Esophagus muscularis mucosa (tissue), 4 donors: Measurements from ENCODE around the gene CCDC187.

ENCODE experiments used
- CTCF ChIP-seq, 3 experiments: fragments of 200-600 bp in 2 of 3; fragments of 450-650 bp in 1 of 3; sonication (generic) in 2 of 3; IDR thresholded peaks; one replicate each; pipeline ENCODE4 v1.5.1; 2017 to 2019; ENCODE audit warnings: antibody characterized with exemption in 3 of 3, mild to moderate bottlenecking in 2 of 3, moderate library complexity in 1 of 3
- EP300 ChIP-seq: sonication (generic); formaldehyde crosslinking; IDR thresholded peaks from one replicate; pipeline ENCODE4 v1.6.1; 2017; ENCODE audit warnings: antibody characterized with exemption
- POLR2A ChIP-seq: fragments of 450-650 bp; IDR thresholded peaks from one replicate; pipeline ENCODE4 v1.6.1; 2017; ENCODE audit warnings: antibody characterized with exemption, moderate library complexity, mild to moderate bottlenecking, low read depth
- POLR2AphosphoS5 ChIP-seq, 2 donors: sonication (generic); formaldehyde crosslinking; IDR thresholded peaks; one replicate each; pipeline ENCODE4 v1.6.1; 2017; ENCODE audit warnings: antibody characterized with exemption in 2 of 2

- TF ChIP-seq CTCF (IDR thresholded peaks at IDR 0.05) (no peak), POLR2A (no peak), POLR2AphosphoS5 (IDR thresholded peaks at IDR 0.05) (no peak), EP300 (no peak)
Measured at GRCh38 chr9:136353088-136353487, 49.2 kb upstream of the CCDC187 start.
